PC-9 (cell line): ENCODE results near the gene IL12RB1. TPM values are rescaled to one million over a fixed set of nuclear protein-coding genes. Genes with fewer than 3 reads are reported as not detected.
"Not testable (repeated sequence)": the region's sequence is repeated elsewhere in the genome, so short reads cannot be mapped to it uniquely, and the experiment has no call there.

ENCODE experiments used
- BruUV-seq: library from RNA; stranded (reverse); fragments of 400-500 nt; replicated peaks from 2 replicates; lab custom pipeline; 2021; lab: Mats Ljungman, UMichigan
- CTCF ChIA-PET: fragments of 300-600 bp; sonication (Branson Sonifier 250); formaldehyde crosslinking; loops from one replicate; lab custom pipeline; 2022; ENCODE audit warnings: antibody characterized with exemption; lab: Charles Lee
- POLR2A ChIA-PET: fragments of 300-600 bp; sonication (Branson Sonifier 250); formaldehyde crosslinking; loops from one replicate; lab custom pipeline; 2022; ENCODE audit warnings: antibody characterized with exemption; ENCODE audit not compliant: unreplicated experiment; lab: Charles Lee
- DNase-seq, 2 experiments: peaks; one replicate each; pipeline versions ENCODE4 v3.0.0 to v3.0.0-alpha.2; 2015 to 2022; ENCODE audit warnings: mixed read lengths in 1 of 2
- H2AFZ ChIP-seq: fragments of 200-600 bp; sonication (generic); 2 replicates; pipeline ENCODE4 v1.8.1; 2017; ENCODE audit warnings: antibody characterized with exemption
- H3F3A ChIP-seq: fragments of 200-600 bp; sonication (generic); 2 replicates; pipeline ENCODE4 v1.8.1; 2017; ENCODE audit warnings: antibody characterized with exemption, mild to moderate bottlenecking, low read depth; ENCODE audit not compliant: insufficient read depth
- H3K27ac ChIP-seq: fragments of 200-600 bp; sonication (generic); 2 replicates; pipeline ENCODE4 v1.6.1; 2016; ENCODE audit warnings: mixed run types
- H3K27me3 ChIP-seq: fragments of 200-600 bp; sonication (generic); 2 replicates; pipeline ENCODE4 v1.6.1; 2016; ENCODE audit warnings: low read depth, mixed run types; ENCODE audit not compliant: insufficient read depth
- H3K36me3 ChIP-seq: fragments of 200-600 bp; sonication (generic); 2 replicates; pipeline ENCODE4 v1.6.1; 2016; ENCODE audit warnings: low read depth, mixed run types
- H3K4me1 ChIP-seq: fragments of 200-600 bp; sonication (generic); replicated peaks from 2 replicates; pipeline ENCODE4 v1.6.1; 2016; ENCODE audit warnings: mixed run types; ENCODE audit not compliant: insufficient read depth
- H3K4me2 ChIP-seq: fragments of 200-600 bp; sonication (generic); 2 replicates; pipeline ENCODE4 v1.6.1; 2017; ENCODE audit warnings: mixed run types
- H3K4me3 ChIP-seq: fragments of 200-600 bp; sonication (generic); 2 replicates; pipeline ENCODE4 v1.6.1; 2016; ENCODE audit warnings: mixed run types
- H3K79me2 ChIP-seq: fragments of 200-600 bp; sonication (generic); 2 replicates; pipeline ENCODE4 v1.6.1; 2017; ENCODE audit warnings: low read depth, mixed run types
- H3K9me2 ChIP-seq: fragments of 200-600 bp; sonication (generic); 2 replicates; pipeline ENCODE4 v1.8.1; 2017; ENCODE audit warnings: mild to moderate bottlenecking; ENCODE audit not compliant: insufficient read depth
- H3K9me3 ChIP-seq: fragments of 200-600 bp; sonication (generic); 2 replicates; pipeline ENCODE4 v1.8.1; 2016; ENCODE audit warnings: low read depth; ENCODE audit not compliant: insufficient read depth
- H4K20me1 ChIP-seq: fragments of 200-600 bp; sonication (generic); 2 replicates; pipeline ENCODE4 v1.8.1; 2017; ENCODE audit not compliant: insufficient read depth
- EZH2 ChIP-seq: fragments of 200-600 bp; sonication (generic); IDR thresholded peaks from 2 replicates; pipeline ENCODE4 v1.8.0; 2017; ENCODE audit warnings: antibody characterized with exemption, low read depth
- intact Hi-C: fragments of 100-400 bp; cut with micrococcal nuclease; formaldehyde crosslinking; loops from one replicate; pipeline ENCODE4 v1.10.0; 2022; ENCODE audit not compliant: unreplicated experiment
- total RNA-seq: library from RNA; stranded (reverse); gene quantifications from 2 replicates; pipeline ENCODE4 v1.2.3, GENCODE V29; 2021
- TF ChIP-seq, protein P1 (sequence below): fragments of 200-600 bp; sonication (generic); conservative IDR thresholded peaks from 2 replicates; pipeline ENCODE4 v1.6.1; 2017; ENCODE audit warnings: mixed run types, antibody characterized with exemption, mild to moderate bottlenecking, moderate library complexity

IL12RB1 gene
- total RNA-seq, 1 experiment from 2014 or later, result 0.55 TPM

DNA sequence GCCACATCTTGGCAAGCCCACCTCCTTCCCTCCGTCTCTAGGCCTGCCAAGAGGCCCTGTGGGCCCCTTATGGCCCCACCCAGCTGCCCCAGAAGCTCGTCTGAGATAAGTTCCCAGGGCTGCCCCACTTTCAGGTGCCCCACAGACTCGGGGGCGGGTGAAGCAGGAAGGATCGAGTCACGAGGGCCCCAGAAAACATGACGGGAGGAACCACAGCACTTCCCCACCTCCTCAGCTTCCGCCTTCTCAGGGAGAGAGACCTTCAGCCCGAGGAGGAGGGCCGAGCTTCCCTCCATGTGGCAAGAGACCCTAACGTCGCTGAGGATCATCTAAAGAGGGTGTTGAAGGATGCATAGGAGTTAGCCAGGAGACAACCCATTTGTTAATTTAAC lies 4.5 kb upstream of the IL12RB1 start:
- Histone ChIP-seq H3K4me3 (no peak overlapping the region), H3K79me2 (no peaks in the 10 kb centered on the region), H3F3A (peaks cover 29% of the 10 kb centered on the region), H3K4me2 (no peak overlapping the region), H3K9me3 (no peaks in the 10 kb centered on the region), H3K27me3 (no peaks in the 10 kb centered on the region), H3K36me3 (no peaks in the 10 kb centered on the region), H2AFZ (no peak overlapping the region), H4K20me1 (no peaks in the 10 kb centered on the region), H3K9me2 (no peaks in the 10 kb centered on the region), H3K27ac (no peak overlapping the region), H3K4me1 (no peaks in the 10 kb centered on the region)
- intact Hi-C loops, result no loop called here
- TF ChIP-seq EZH2, result no peak
- TF ChIP-seq, protein P1, sequence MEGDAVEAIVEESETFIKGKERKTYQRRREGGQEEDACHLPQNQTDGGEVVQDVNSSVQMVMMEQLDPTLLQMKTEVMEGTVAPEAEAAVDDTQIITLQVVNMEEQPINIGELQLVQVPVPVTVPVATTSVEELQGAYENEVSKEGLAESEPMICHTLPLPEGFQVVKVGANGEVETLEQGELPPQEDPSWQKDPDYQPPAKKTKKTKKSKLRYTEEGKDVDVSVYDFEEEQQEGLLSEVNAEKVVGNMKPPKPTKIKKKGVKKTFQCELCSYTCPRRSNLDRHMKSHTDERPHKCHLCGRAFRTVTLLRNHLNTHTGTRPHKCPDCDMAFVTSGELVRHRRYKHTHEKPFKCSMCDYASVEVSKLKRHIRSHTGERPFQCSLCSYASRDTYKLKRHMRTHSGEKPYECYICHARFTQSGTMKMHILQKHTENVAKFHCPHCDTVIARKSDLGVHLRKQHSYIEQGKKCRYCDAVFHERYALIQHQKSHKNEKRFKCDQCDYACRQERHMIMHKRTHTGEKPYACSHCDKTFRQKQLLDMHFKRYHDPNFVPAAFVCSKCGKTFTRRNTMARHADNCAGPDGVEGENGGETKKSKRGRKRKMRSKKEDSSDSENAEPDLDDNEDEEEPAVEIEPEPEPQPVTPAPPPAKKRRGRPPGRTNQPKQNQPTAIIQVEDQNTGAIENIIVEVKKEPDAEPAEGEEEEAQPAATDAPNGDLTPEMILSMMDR, result no peak
- POLR2A ChIA-PET, result interaction anchor here (0.6 to 1.1 kb wide), 2 partner anchors 18 to 20 kb away, joined by 6 to 9 read pairs; no protein-coding TSS in a partner anchor
- no TSS peak for BruUV-seq
- CTCF ChIA-PET, result interaction anchor here (0.6 kb wide), 1 partner anchor 20 kb away, joined by 3 read pairs; no protein-coding TSS in a partner anchor
- no peak for DNase-seq

DNA sequence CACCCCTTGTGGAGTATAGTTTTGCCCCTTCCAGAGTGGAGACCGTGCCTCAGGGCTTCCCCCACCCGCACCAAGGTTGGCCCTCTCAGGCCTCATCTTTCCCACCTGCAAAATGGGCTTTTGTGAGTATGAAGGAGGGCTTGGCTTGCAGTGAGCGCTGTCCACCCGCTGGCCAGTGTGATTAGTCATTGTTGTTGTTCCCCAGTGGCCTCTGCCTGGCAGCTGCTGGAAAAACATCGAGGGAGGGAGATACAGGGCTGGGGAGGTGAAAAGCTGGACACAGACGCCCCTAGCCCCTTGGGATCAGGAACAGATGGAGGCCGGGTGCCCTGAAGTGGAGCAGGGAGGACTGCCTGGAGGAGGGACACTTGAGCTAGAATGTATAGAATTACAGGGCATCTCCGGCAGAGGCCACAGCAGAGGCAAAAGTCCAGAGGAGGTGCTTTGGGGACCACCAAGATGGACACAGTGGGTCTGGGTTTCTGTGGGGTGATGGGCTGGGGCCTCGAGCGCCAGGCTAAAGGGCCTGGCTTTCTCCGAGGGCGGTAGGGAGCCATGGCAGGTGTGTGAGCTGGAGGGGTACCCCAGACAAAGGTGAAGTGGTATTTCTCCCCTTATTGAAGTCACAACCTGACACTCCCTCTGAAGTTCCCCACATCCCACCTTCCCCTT lies 3.9 kb upstream of the IL12RB1 start:
- Histone ChIP-seq H4K20me1 (no peaks in the 10 kb centered on the region), H3K79me2 (no peaks in the 10 kb centered on the region), H3K4me1 (no peaks in the 10 kb centered on the region), H3F3A (peaks cover 23% of the 10 kb centered on the region), H3K36me3 (no peaks in the 10 kb centered on the region), H3K9me3 (no peaks in the 10 kb centered on the region), H3K9me2 (no peaks in the 10 kb centered on the region), H3K4me2 (no peak overlapping the region), H3K27me3 (no peaks in the 10 kb centered on the region), H2AFZ (no peak overlapping the region), H3K4me3 (no peak overlapping the region), H3K27ac (no peak overlapping the region)
- POLR2A ChIA-PET, result interaction anchor here (0.7 kb wide), 1 partner anchor 1281 kb away, joined by 3 read pairs; no protein-coding TSS in a partner anchor
- DNase-seq, result no peak
- intact Hi-C loops, result no loop called here
- TF ChIP-seq EZH2, result no peak
- TF ChIP-seq, protein P1, result no peak
- no TSS peak for BruUV-seq
- CTCF ChIA-PET, result no interaction called here

DNA sequence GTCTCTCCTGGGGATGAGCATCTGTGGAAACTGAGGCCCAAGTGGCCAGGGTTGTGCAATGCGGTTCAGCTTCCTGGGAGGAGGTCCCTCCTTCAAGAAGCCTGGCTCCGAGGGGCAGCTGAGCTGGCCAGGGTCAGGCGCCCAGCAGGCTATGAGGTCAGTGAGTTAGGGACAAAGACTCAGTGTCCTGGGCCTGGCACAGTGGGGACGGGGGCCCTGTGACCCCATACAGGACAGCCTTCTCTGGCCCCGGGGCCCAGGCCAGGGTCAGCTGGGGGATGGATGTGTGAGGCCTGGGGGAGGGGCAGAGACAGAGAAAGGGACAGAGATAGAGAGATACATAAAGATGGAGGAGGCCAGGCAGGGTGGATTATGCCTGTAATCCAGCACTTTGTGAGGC lies 3.0 kb upstream of the IL12RB1 start:
- no peak for DNase-seq

DNA sequence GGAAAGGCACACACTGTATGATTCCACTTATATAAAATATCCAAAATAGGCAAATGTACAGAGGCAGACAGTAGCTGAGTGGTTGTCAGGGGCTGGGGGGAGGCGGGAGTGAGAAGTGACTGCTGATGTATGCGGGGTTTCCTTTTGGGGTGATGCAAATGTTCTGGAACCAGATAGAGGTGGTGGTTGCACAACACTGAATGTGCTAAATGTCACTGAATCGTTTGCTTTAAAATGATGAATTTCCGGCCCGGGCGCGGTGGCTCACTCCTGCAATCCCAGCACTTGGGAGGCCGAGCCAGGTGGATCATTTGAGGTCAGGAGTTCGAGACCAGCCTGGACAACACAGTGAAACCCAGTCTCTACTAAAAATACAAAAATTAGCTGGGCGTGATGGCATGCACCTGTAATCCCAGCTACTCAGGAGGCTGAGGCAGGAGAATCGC lies 2.4 kb upstream of the IL12RB1 start:
- H3K4me1 ChIP-seq, H4K20me1 ChIP-seq, H3K9me2 ChIP-seq, H3K4me3 ChIP-seq, H3K4me2 ChIP-seq, H3K27ac ChIP-seq, H3K27me3 ChIP-seq, H3K36me3 ChIP-seq, POLR2A ChIA-PET, BruUV-seq, H3K79me2 ChIP-seq, intact Hi-C loops, H3K9me3 ChIP-seq, H2AFZ ChIP-seq, DNase-seq: not testable (repeated sequence)
- CTCF ChIA-PET, result interaction anchor here (0.7 kb wide), 1 partner anchor 77 kb away, joined by 3 read pairs; no protein-coding TSS in a partner anchor
- peaks cover 14% of the 10 kb centered on the region; the same call in 1 of the 2 replicates for H3F3A ChIP-seq

More for the DNA sequence above, 3.0 kb upstream of the IL12RB1 start:
- POLR2A ChIA-PET, result interaction anchor here (0.7 kb wide), 1 partner anchor 1280 kb away, joined by 3 read pairs; no protein-coding TSS in a partner anchor
- CTCF ChIA-PET, result interaction anchor here (0.7 kb wide), 1 partner anchor 76 kb away, joined by 3 read pairs; no protein-coding TSS in a partner anchor
- intact Hi-C loops, result no loop called here
- TF ChIP-seq, protein P1, result no peak
- no peak for TF ChIP-seq EZH2
- Histone ChIP-seq H2AFZ (no peak overlapping the region), H3K9me2 (no peaks in the 10 kb centered on the region), H3K4me1 (no peaks in the 10 kb centered on the region), H3K27me3 (no peaks in the 10 kb centered on the region), H3K79me2 (no peaks in the 10 kb centered on the region), H3K27ac (no peak overlapping the region), H3K9me3 (no peaks in the 10 kb centered on the region), H3F3A (peaks cover 18% of the 10 kb centered on the region; the same call in 1 of the 2 replicates), H3K4me3 (no peak overlapping the region), H4K20me1 (no peaks in the 10 kb centered on the region), H3K36me3 (no peaks in the 10 kb centered on the region), H3K4me2 (no peak overlapping the region)
- no TSS peak for BruUV-seq
